Measurements from ENCODE around the gene CCDC13.

DNA sequence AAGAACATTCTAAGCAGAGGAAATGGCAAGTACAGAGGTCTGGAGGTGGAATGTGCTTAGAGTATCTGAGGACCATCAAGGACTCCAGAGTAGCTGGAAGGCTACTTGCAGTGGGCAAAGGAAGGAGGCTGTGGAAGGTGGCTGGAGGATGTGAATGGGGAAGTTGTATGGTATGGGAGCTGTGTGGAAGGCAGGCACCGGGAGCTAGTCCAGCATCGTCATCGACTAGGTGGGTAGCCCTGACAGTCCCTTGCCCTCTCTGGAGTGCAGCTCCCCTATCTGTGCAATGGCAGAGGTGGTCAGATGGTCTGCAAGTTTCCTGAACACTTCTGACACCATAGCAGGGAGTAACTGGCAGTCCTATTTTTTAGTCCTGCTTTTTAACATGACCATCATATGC lies 19.3 kb downstream of the CCDC13 start:
- TF ChIP-seq, protein P1, sequence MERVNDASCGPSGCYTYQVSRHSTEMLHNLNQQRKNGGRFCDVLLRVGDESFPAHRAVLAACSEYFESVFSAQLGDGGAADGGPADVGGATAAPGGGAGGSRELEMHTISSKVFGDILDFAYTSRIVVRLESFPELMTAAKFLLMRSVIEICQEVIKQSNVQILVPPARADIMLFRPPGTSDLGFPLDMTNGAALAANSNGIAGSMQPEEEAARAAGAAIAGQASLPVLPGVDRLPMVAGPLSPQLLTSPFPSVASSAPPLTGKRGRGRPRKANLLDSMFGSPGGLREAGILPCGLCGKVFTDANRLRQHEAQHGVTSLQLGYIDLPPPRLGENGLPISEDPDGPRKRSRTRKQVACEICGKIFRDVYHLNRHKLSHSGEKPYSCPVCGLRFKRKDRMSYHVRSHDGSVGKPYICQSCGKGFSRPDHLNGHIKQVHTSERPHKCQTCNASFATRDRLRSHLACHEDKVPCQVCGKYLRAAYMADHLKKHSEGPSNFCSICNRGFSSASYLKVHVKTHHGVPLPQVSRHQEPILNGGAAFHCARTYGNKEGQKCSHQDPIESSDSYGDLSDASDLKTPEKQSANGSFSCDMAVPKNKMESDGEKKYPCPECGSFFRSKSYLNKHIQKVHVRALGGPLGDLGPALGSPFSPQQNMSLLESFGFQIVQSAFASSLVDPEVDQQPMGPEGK (CRISPR knock-in tag; IDR thresholded peaks at IDR 0.05; ENCODE audit: borderline replicate concordance): no peak
- no peak for TF ChIP-seq ZNF565 (CRISPR knock-in tag; conservative IDR thresholded peaks at IDR 0.05; ENCODE audit: low read depth)
